ENCODE results near the gene ACOT13.
A peak's percentile ranks its signal among the peaks of the same experiment; 100 is the strongest.

Gene ACOT13

DNA sequence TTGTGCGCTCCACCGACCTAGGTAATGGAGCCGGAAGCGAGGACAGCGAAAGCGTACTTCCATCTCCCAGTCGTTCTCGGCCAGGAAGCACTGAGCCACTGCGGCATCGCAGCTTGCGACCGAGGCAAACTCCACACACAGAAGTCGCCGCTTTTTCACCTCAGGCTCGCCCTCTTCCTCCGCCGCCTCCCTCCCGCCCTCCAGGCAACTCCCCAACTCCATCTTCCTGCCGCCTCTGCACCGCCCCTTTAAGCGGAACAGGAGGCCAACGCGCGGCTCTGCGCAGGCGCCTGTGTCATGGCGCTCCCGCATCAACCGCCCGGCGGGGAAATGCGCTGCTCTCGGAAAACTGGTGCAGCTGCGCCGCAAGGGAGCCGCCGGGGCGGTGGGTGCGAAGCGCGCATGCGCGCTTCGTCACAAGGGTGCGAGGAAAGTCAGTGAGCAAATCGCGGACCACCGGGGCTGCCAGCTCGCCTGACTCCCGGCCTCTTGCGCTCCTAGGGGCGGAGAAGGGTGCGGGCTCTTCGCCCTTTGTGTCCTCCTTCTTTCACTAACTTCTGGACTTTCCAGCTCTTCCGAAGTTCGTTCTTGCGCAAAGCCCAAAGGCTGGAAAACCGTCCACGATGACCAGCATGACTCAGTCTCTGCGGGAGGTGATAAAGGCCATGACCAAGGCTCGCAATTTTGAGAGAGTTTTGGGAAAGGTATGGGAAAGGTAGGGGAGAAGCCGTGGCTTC lies at the start of gene ACOT13, which contains the start of gene TDP2 (continued):
- TF ChIP-seq ZNF544 (tag by site-specific recombination; IDR thresholded peaks at IDR 0.05) (no peak), ZNF626 (tag by site-specific recombination; IDR thresholded peaks at IDR 0.05) (no peak), PRDM1 (tag by site-specific recombination; IDR thresholded peaks at IDR 0.05) (peak; percentile 91), IKZF3 (tag by site-specific recombination; IDR thresholded peaks at IDR 0.05) (peak; percentile 11; the same call in 1 of the 2 replicates), ZFP41 (tag by site-specific recombination; IDR thresholded peaks at IDR 0.05; ENCODE audit: borderline replicate concordance) (no peak), PRDM4 (tag by site-specific recombination; IDR thresholded peaks at IDR 0.05) (no peak), ZNF335 (tag by site-specific recombination; conservative IDR thresholded peaks at IDR 0.05) (peak; percentile 82), ZBTB6 (tag by site-specific recombination; IDR thresholded peaks at IDR 0.05) (peak; percentile 92), ZBTB8A (tag by site-specific recombination; IDR thresholded peaks at IDR 0.05) (peak; percentile 33; the same call in 1 of the 2 replicates), GLI4 (tag by site-specific recombination; IDR thresholded peaks at IDR 0.05) (no peak), KLF9 (tag by site-specific recombination; IDR thresholded peaks at IDR 0.05; ENCODE audit: low read depth) (peak; percentile 85), ZNF10 (tag by site-specific recombination; IDR thresholded peaks at IDR 0.05) (peak; percentile 9; the same call in 1 of the 2 replicates), ZNF341 (tag by site-specific recombination; IDR thresholded peaks at IDR 0.05; ENCODE audit: low read depth) (peak; percentile 48; the same call in 1 of the 2 replicates), ZNF701 (tag by site-specific recombination; IDR thresholded peaks at IDR 0.05) (no peak), ZNF302 (tag by site-specific recombination; IDR thresholded peaks at IDR 0.05; ENCODE audit: low read depth) (no peak), HOXA7 (CRISPR knock-in tag; IDR thresholded peaks at IDR 0.05; ENCODE audit: borderline replicate concordance) (no peak), ZEB2 (tag by site-specific recombination; IDR thresholded peaks at IDR 0.05) (peak; percentile 79), ZBTB20 (tag by site-specific recombination; IDR thresholded peaks at IDR 0.05) (peak; percentile 35; the same call in 1 of the 2 replicates), ZNF416 (tag by site-specific recombination; IDR thresholded peaks at IDR 0.05) (no peak), ZNF175 (tag by site-specific recombination; IDR thresholded peaks at IDR 0.05) (no peak), ZSCAN5A (tag by site-specific recombination; IDR thresholded peaks at IDR 0.05) (0 out of 2 replicates have a peak, but pooled peaks have one; percentile 56), CTCF (tag by site-specific recombination; IDR thresholded peaks at IDR 0.05) (peak; percentile 69), ZNF555 (tag by site-specific recombination; conservative IDR thresholded peaks at IDR 0.05) (no peak), ZNF585B (tag by site-specific recombination; IDR thresholded peaks at IDR 0.05) (no peak), BCL11B (tag by site-specific recombination; IDR thresholded peaks at IDR 0.05; ENCODE audit: low read depth) (peak; percentile 55; the same call in 1 of the 2 replicates), ZBTB49 (tag by site-specific recombination; IDR thresholded peaks at IDR 0.05; ENCODE audit: low read depth) (no peak)
- TF ChIP-seq, protein P1, sequence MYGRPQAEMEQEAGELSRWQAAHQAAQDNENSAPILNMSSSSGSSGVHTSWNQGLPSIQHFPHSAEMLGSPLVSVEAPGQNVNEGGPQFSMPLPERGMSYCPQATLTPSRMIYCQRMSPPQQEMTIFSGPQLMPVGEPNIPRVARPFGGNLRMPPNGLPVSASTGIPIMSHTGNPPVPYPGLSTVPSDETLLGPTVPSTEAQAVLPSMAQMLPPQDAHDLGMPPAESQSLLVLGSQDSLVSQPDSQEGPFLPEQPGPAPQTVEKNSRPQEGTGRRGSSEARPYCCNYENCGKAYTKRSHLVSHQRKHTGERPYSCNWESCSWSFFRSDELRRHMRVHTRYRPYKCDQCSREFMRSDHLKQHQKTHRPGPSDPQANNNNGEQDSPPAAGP (tag by site-specific recombination; IDR thresholded peaks at IDR 0.05), result peak; percentile 51; the same call in 1 of the 2 replicates
- TF ChIP-seq, protein P2, sequence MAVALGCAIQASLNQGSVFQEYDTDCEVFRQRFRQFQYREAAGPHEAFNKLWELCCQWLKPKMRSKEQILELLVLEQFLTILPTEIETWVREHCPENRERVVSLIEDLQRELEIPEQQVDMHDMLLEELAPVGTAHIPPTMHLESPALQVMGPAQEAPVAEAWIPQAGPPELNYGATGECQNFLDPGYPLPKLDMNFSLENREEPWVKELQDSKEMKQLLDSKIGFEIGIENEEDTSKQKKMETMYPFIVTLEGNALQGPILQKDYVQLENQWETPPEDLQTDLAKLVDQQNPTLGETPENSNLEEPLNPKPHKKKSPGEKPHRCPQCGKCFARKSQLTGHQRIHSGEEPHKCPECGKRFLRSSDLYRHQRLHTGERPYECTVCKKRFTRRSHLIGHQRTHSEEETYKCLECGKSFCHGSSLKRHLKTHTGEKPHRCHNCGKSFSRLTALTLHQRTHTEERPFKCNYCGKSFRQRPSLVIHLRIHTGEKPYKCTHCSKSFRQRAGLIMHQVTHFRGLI (tag by site-specific recombination; IDR thresholded peaks at IDR 0.05), result peak; percentile 27; the same call in 1 of the 2 replicates

All from HEK293 (cell line).